Measurements from ENCODE around the gene GGACT. TPM values are rescaled to one million over a fixed set of nuclear protein-coding genes. Genes with fewer than 3 reads are reported as not detected.

Gene GGACT
- total RNA-seq, 1 donor from 2014 or later, result 1.3 TPM

DNA sequence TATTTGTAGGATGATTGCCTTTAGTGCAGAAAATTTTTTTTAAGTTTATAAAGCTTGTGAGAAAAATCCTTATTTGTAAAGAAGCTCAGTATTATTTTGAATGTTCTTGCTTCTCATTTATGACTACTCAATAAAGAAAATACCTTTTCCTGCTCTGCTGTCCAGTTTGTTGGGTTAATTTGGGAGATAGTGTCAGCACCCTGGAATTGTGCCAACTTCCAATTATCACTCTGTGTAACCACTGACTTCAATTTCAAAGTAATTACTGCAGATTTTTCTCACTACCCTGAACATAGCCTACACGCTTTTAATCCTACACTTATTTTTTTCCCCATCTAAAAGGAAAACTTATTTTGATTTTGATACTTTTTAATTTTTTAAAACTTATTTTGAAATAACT lies 93.1 kb downstream of the GGACT start:
- no peak overlapping the region for H3K4me3 ChIP-seq
- no peaks in the 10 kb centered on the region for H3K27me3 ChIP-seq
- Mint-ChIP-seq H3K36me3 (peaks cover 15% of the 10 kb centered on the region), H3K4me1 (peaks cover 14% of the 10 kb centered on the region), H3K4me3 (no peak overlapping the region), H3K9me3 (peaks cover 2% of the 10 kb centered on the region), H3K27ac (no peak overlapping the region), H3K27me3 (ENCODE audit: insufficient read depth, low read depth) (peaks cover 2% of the 10 kb centered on the region)
- H4K20me1 ChIP-seq (ENCODE audit: low read depth), result no peaks in the 10 kb centered on the region
- H3F3A ChIP-seq (ENCODE audit: low read depth), result peaks cover 7% of the 10 kb centered on the region
- H3K79me2 ChIP-seq (ENCODE audit: low read depth), result no peaks in the 10 kb centered on the region
- no peak for TF ChIP-seq EZH2phosphoT487 (IDR thresholded peaks at IDR 0.05)
- TF ChIP-seq, protein P1, sequence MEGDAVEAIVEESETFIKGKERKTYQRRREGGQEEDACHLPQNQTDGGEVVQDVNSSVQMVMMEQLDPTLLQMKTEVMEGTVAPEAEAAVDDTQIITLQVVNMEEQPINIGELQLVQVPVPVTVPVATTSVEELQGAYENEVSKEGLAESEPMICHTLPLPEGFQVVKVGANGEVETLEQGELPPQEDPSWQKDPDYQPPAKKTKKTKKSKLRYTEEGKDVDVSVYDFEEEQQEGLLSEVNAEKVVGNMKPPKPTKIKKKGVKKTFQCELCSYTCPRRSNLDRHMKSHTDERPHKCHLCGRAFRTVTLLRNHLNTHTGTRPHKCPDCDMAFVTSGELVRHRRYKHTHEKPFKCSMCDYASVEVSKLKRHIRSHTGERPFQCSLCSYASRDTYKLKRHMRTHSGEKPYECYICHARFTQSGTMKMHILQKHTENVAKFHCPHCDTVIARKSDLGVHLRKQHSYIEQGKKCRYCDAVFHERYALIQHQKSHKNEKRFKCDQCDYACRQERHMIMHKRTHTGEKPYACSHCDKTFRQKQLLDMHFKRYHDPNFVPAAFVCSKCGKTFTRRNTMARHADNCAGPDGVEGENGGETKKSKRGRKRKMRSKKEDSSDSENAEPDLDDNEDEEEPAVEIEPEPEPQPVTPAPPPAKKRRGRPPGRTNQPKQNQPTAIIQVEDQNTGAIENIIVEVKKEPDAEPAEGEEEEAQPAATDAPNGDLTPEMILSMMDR (IDR thresholded peaks at IDR 0.05), result no peak
- no peak for TF ChIP-seq EZH2 (IDR thresholded peaks at IDR 0.05)
- H2AFZ ChIP-seq (replicated peaks), result no peak overlapping the region
- no peaks in the 10 kb centered on the region for H3K9me3 ChIP-seq (ENCODE audit: low read depth)
- no peak overlapping the region for H3K4me2 ChIP-seq
- no peaks in the 10 kb centered on the region for H3K36me3 ChIP-seq
- DNase-seq (ENCODE audit: low spot score), result no peak
- no peak overlapping the region for H3K9ac ChIP-seq
- H3K4me1 ChIP-seq, result peaks cover 14% of the 10 kb centered on the region
- H3K27ac ChIP-seq, result no peak overlapping the region

DNA sequence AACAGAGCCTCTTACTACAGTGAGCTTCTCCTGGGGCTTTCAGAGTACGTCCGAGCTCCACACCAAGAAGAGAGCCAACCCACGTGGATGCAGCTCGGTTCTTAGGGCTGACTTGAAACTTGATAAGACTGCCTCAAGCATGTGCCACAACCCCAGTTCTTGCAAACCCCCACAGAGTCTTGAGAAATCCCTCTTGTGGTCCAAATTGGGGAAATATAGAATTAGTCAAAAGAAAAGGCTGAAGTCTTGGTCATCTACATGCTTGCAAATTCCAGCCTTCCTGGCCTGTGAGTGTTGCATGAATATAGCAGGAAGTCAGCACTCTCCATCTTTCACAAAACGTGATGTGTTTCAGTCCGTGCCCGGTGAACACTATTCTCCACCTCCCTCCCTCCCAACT lies 95.2 kb downstream of the GGACT start:
- peaks cover 14% of the 10 kb centered on the region for H3K4me1 ChIP-seq
- H3K9me3 Mint-ChIP-seq, result peaks cover 2% of the 10 kb centered on the region
- no peaks in the 10 kb centered on the region for H3K79me2 ChIP-seq (ENCODE audit: low read depth)
- peaks cover 17% of the 10 kb centered on the region for H3K36me3 Mint-ChIP-seq
- no peaks in the 10 kb centered on the region for H3K36me3 ChIP-seq
- H3K4me3 Mint-ChIP-seq, result no peak overlapping the region
- no peak overlapping the region for H3K27ac ChIP-seq
- H3K9ac ChIP-seq, result no peak overlapping the region
- no peak overlapping the region for H3K4me3 ChIP-seq
- no peak overlapping the region for H2AFZ ChIP-seq (replicated peaks)
- no peaks in the 10 kb centered on the region for H3K27me3 ChIP-seq
- H3K27ac Mint-ChIP-seq, result no peak overlapping the region
- H3K4me1 Mint-ChIP-seq, result peaks cover 18% of the 10 kb centered on the region
- H4K20me1 ChIP-seq (ENCODE audit: low read depth), result no peaks in the 10 kb centered on the region
- no peak for DNase-seq (ENCODE audit: low spot score)
- H3F3A ChIP-seq (ENCODE audit: low read depth), result peaks cover 10% of the 10 kb centered on the region
- no peak overlapping the region for H3K4me2 ChIP-seq
- TF ChIP-seq EZH2 (IDR thresholded peaks at IDR 0.05) (no peak), EZH2phosphoT487 (IDR thresholded peaks at IDR 0.05) (no peak)
- TF ChIP-seq, protein P1 (IDR thresholded peaks at IDR 0.05), result no peak
- peaks cover 2% of the 10 kb centered on the region for H3K27me3 Mint-ChIP-seq (ENCODE audit: insufficient read depth, low read depth)
- no peaks in the 10 kb centered on the region for H3K9me3 ChIP-seq (ENCODE audit: low read depth)

DNA sequence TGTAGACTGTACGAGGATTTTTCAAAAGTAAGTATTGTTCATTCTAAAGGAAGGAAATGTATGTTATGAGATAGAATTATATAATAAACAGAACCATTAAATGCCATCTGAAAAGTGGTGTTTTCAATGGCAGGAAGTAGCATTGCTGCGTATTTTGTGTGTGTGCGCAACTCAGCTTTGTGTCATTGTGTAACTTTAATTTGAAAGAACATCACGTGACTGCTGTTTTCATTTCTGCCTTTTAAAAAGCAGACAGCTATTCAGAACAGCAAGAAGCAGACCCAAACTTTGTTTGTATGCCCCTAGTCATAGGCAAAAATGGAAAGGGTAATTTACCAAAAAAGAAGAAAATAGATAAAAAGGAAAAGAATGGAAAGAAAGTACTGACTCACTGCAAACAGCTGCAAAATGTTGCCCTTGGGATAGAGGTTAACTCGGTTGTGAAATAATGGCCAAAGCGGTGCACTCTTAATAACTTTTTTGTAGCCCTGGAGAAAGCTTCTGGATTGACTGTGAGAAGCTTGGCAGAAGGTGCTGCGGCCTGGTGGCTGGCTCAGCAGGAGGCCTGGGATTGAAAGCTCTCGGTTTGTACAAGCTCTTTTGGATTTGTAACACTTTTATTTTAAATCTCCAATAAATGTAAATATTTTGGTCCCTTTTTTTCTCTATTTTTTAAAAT lies 97.3 kb downstream of the GGACT start:
- Histone ChIP-seq H3K4me3 (no peak overlapping the region), H3K9me3 (ENCODE audit: low read depth) (no peaks in the 10 kb centered on the region), H3F3A (ENCODE audit: low read depth) (peaks cover 10% of the 10 kb centered on the region), H2AFZ (replicated peaks) (no peak overlapping the region), H3K4me2 (peak overlapping the region; percentile 33), H3K27me3 (no peaks in the 10 kb centered on the region), H4K20me1 (ENCODE audit: low read depth) (no peaks in the 10 kb centered on the region), H3K9ac (no peak overlapping the region), H3K36me3 (no peaks in the 10 kb centered on the region), H3K4me1 (peaks cover 14% of the 10 kb centered on the region), H3K27ac (no peak overlapping the region), H3K79me2 (ENCODE audit: low read depth) (no peaks in the 10 kb centered on the region)
- TF ChIP-seq EZH2phosphoT487 (IDR thresholded peaks at IDR 0.05) (no peak), EZH2 (IDR thresholded peaks at IDR 0.05) (no peak)
- TF ChIP-seq, protein P1 (IDR thresholded peaks at IDR 0.05), result no peak
- H3K27ac Mint-ChIP-seq, result peak overlapping the region; percentile 23
- DNase-seq (ENCODE audit: low spot score), result no peak
- no peak overlapping the region for H3K4me3 Mint-ChIP-seq
- peaks cover 17% of the 10 kb centered on the region for H3K36me3 Mint-ChIP-seq
- peaks cover 2% of the 10 kb centered on the region for H3K27me3 Mint-ChIP-seq (ENCODE audit: insufficient read depth, low read depth)
- peaks cover 18% of the 10 kb centered on the region for H3K4me1 Mint-ChIP-seq
- H3K9me3 Mint-ChIP-seq, result peaks cover 2% of the 10 kb centered on the region

Measured in neural progenitor cell (in vitro differentiated cells).